NCI-H187 treated with DMSO at 0.1 percent for 48 hours (cell line): ENCODE measurements around the gene ABCA7.
A peak's percentile ranks its signal among the peaks of the same experiment; 100 is the strongest.

Experiments
- DNase-seq: peaks from one replicate; lab custom pipeline; 2025; lab: John Stamatoyannopoulos, UW

ABCA7 gene, protein sequence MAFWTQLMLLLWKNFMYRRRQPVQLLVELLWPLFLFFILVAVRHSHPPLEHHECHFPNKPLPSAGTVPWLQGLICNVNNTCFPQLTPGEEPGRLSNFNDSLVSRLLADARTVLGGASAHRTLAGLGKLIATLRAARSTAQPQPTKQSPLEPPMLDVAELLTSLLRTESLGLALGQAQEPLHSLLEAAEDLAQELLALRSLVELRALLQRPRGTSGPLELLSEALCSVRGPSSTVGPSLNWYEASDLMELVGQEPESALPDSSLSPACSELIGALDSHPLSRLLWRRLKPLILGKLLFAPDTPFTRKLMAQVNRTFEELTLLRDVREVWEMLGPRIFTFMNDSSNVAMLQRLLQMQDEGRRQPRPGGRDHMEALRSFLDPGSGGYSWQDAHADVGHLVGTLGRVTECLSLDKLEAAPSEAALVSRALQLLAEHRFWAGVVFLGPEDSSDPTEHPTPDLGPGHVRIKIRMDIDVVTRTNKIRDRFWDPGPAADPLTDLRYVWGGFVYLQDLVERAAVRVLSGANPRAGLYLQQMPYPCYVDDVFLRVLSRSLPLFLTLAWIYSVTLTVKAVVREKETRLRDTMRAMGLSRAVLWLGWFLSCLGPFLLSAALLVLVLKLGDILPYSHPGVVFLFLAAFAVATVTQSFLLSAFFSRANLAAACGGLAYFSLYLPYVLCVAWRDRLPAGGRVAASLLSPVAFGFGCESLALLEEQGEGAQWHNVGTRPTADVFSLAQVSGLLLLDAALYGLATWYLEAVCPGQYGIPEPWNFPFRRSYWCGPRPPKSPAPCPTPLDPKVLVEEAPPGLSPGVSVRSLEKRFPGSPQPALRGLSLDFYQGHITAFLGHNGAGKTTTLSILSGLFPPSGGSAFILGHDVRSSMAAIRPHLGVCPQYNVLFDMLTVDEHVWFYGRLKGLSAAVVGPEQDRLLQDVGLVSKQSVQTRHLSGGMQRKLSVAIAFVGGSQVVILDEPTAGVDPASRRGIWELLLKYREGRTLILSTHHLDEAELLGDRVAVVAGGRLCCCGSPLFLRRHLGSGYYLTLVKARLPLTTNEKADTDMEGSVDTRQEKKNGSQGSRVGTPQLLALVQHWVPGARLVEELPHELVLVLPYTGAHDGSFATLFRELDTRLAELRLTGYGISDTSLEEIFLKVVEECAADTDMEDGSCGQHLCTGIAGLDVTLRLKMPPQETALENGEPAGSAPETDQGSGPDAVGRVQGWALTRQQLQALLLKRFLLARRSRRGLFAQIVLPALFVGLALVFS (N-terminal part only)

DNA sequence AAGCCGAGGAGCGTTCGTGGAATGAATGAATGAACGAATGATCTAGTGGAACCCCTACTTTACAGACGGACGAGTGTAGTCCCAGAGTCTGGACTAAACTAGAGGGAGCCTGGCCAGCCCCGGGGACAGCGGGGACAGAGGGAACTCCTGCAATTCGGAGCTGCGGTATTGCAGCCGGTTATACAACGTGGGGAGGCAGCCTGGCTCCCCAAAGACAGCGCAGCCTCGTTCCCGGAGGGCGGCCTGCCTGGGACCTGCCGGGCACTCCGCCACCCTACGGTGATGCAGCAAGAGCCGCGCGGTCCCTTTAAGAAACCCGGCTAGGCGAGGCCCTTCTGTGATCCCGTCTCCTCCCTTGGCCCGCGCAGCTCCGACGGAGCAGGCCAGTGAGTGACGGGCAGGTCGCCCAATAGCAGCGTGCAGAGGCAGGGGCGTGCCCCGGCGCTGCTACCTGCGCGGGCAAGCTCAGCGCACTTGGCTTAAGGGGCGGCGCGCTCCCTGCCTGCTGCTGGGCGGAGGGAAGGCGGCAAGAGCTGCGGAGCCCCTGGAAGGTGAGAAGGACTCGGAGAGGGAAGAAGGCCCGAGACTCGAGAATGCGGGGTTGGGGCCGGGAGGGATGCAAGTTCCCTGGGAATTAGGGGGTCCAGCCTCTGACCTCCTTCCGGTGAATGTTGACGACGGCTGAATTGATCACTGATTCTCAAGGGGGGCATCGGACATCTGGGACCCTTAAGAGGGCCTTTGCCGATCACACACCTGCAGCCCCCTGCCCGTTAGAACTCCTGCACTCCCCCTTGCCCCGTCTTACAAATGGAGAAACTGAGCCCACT, at the start of gene ABCA7:
ABCA7 (plus strand) TSS at position 462 of the 830 bp plus-strand sequence. CDS start 1,255 bp downstream, outside the sequence.
- DNase-seq = peak; percentile 95

DNA sequence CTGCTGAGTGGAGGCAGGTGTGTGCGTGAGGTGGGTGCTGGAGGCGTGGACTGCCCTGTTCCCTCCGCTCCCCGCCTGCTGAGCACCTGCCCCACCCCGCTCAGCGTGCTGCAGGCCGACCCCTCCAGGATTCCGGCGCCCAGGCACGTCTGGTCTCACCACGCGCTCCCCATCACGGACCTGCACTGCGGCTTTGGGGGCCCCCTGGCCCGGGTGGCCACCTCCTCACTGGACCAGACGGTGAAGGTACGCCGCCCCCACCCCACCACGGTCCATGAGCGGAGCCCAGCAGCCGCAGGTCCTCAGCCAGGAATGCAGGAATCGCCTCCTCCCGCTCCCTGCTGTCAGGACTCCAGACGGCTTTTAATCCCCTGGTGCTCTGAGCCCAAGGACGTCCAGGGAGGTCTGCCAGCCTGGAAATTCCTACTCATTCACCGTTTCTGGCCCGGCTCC, 49.8 kb upstream of the ABCA7 start:
- DNase-seq = no peak

DNA sequence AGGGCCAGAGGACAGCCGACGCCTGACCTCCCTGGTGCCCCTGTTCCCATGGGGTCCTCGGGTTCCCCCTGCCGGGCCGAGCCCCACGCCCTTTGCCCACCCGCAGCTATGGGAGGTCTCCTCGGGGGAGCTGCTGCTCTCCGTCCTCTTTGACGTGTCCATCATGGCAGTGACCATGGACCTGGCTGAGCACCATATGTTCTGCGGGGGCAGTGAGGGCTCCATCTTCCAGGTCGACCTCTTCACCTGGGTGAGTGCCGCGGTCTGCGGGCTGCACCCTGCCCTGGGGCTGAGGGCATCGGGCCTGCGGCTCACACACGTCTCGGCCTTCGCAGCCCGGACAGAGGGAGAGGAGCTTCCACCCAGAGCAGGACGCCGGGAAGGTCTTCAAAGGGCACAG, 49.2 kb upstream of the ABCA7 start:
- no peak for DNase-seq

DNA sequence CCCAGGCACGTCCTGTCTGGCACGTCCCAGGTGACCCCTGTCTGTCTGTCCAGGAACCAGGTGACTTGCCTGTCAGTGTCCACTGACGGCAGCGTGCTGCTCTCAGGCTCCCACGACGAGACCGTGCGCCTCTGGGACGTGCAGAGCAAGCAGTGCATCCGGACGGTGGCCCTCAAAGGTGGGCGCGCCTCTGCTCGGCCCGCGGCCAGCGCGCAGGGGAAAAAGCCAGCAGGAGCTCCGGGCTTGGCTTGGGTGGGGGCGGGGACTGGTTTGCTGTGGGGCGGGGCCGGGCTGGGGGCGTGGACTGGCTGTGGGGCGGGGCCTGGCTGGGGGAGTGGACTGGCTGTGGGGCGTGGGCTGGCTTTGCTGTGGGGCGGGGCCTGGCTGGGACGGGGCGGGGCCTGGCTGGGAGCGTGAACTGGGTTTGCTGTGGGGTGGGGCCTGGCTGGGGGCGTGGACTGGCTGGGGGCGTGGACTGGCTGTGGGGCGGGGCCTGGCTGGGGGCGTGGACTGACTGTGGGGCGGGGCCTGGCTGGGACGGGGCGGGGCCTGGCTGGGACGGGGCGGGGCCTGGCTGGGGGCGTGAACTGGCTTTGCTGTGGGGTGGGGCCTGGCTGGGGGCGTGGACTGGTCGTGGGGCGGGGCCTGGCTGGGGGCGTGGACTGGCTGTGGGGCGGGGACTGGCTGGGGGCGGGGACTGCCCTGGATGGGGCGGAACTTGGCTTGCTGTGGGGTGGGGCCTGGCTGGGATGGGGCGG, 48.6 kb upstream of the ABCA7 start:
- no peak for DNase-seq

DNA sequence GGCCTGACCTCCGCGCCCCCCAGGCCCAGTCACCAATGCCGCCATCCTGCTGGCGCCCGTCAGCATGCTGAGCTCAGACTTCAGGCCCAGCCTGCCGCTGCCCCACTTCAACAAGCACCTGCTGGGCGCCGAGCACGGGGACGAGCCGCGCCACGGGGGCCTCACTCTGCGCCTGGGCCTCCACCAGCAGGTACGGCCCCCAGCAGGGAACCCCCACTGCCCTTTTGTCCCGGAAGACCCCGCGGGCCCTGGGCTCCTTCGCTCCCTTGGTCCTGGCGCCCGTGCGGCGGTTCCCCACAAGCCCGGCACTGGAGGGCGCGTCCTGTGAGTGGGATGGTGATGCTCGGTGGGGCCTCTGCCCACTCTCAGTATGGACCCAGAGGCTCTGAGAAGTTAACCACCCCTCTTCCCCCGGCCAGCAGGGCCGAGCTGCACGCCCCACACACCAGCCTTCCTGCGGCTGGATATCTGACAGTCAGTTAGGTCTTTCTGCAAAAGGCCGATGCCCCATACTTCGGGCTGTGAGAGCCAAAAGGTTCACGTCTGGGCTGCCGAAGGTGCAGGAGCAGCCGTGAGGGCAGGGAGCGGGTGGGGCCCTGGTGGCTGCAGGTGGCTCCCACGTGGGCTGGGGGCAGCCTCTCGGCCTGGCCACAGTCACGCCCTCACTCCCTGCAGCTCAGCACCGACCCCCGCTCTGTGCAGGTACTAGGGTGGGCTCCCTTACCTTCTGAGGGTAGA, 47.8 kb upstream of the ABCA7 start:
- no peak for DNase-seq

DNA sequence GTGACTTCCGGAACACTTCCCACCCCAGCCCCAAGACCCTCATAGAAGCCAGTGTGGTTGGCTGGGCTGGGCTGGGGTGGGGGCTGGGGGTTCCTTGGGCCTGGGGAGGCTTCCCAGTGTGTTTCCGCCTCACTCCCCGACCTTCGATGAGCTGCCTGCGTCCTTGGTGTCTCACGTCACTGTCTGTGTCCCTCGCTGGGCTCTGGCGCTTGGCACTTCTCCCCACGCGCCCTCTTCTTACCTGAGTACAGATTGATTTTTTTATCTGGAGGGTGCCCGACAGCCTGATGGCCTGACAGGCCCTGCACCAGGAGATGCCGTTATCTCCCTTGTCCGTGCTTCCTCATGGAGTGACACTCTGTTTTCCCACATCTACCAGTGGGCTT, 47.2 kb upstream of the ABCA7 start:
- no peak for DNase-seq

DNA sequence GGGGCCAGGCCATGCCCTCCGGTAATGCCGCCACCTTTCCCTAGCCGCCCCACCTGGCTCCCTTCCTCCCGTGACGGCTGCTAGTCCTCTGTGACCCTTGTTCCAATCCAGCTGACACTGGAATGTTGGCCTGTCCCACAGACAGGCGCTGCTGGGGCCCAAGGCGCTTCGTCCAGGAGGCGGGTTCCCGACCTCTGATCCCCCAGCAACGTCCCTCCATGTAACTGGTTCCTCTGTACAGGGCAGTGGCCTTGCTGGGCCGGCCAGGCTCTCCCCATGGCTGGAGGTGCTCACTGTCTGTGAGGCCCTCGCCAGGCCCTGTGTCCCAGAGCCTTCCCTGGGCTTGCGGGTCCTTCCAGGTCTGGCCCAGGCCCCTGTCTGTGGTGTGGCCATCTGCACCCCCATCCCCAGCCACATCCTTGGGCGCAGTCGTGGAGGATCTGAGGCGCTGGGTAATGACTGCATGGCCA, 46.5 kb upstream of the ABCA7 start:
- no peak for DNase-seq

DNA sequence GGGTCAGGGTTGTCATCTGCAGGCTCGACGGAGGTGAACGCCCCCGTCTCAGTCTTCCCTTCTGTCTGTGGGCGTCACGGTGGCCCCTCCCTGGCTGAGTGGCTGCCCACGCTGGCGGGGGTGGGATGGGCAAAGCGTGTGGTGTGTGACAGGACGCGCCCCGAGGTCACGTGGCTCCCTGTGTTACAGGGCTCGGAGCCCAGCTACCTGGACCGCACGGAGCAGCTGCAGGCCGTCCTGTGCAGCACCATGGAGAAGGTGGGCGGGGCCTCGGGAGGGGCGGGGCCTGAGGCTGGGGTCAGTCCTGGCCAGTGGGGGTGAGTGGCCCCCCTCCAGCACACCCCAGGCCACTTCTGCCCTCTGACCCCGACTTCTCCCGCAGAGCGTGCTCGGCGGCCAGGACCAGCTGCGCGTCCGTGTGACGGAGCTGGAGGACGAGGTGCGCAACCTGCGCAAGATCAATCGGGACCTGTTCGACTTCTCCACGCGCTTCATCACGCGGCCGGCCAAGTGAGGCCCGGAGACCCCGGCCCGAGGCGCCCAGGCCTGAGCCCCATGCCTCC, 46.0 kb upstream of the ABCA7 start:
- DNase-seq = no peak

DNA sequence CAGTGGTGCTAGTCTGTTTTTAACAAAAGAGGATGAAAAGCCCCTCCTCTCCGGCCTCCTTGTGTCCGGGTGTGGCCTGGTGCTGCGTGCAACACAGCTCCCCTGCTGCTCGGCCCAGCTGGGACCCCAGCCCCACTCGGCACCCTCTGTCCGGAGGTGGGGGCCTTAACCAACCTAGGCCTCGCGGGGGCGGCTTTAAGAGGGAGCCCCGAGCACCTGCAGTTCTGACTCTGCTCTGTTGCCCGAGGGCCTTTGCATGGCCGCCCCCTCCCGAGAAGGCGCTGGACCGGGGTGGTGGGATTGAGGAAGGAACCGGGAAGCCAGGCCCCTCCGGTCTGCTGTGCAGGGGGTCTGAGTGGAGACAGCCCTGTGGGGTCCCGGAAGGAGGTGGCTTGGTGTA, 45.4 kb upstream of the ABCA7 start:
- no peak for DNase-seq

DNA sequence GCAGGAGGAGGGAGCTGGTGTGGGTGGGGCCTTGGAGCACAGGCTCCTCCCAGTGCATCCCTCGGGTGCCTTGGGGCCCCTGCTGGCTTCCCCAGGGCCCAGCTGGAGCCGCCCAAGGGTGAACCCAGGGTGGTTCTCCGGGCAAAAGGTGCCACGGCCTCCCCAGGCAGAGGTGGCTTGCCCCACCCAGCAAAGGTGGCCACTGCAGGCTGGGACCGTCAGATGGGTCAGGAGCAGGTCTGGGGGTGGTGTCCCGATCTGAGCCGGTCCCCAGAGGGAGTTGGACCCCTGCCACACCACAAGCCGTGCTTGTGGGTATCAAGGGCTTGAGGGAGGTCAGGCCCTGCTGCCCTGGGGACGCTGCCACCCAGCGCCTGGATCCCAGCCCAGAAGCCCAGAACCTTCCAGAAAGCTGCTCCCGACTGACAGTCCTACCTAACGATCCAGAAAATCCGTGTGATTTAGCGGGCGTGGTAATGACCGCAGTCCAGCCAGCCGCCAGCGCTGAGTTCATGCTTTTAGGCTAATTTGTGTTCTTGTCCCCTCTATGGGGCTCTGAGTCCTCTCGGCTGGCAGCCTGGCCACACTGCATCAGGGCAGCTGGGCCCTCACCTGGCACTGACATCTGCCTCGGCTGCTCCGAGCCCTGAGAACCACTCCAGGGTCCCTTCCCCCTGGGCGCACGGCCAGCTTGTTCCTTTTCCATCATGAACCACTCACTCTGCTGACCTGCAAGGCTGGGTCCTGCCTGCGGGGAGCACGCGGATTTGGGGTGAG, 44.7 kb upstream of the ABCA7 start:
- DNase-seq = no peak

DNA sequence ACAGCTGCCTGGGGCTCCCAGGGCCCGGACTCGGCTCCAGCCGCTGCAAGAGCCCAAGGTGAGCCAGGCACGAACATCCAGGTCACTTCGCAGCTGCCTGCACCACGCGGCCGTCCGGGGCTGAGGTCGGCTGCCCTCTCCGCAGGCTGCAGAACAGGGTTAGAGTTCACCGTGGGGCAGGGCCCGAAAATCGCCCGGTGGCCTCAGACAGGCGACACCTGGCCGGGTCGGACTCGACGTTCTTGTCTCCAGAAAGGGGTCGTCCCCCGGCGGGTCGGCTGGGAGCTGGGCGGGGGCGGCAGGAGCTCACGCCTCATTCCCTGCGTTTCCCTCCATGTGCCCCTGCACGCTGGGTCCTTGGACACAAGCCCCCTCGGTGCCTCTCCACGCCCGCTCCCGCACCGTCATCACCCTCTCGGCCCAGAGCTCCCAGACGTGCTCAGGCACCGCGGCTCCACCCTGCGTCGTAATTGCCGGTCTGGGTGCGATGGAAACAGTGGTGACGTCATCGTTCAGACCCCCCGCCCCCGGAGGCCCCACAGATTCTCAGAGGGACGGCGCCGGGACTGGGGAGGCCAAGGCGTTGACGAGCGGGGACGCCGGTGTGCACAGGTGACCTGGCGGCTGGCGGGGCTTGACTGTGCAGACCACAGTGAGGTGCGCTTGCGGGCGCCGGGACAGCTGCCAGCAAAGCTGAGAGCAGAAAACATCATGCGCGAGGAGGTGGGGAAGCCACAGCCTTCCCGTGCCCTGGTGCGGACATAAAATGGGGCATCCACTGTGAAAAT, 43.7 kb upstream of the ABCA7 start:
- no peak for DNase-seq

DNA sequence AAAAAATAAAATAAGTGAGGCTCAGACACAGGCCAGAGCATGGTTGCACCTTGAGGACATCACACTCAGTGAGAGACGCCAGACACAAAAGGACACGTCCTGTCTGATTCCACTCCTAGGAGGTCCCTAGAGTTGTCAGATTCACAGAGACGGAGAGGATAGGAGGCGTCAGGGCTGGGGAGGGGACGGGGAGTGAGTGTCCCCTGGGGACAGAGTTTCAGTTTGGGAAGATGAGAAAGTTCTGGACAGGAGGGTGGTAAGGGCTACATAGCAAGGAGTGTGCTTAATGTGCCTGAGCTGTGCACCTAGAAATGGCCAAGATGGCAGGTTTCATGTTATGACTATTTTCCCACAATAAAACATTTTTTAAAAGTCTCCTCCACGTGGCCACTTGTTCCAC, 41.8 kb upstream of the ABCA7 start:
- no peak for DNase-seq

DNA sequence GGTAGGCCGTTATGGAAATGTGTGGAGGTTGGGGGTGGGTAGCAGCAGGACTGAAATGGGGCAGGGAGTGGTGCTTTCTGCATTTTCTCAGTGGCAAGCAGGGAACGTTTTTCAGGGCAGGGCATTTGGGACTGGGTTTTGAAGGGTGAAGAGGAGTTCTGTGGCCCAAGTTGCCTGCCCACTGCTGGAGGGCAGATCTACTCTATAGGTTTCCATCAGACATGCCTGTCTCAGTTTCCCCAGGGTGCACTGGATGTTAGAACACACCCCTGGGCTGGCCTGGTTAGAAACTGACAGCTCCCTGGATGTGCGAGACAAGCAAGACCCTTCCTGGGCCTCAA, 40.6 kb upstream of the ABCA7 start:
- DNase-seq = no peak

DNA sequence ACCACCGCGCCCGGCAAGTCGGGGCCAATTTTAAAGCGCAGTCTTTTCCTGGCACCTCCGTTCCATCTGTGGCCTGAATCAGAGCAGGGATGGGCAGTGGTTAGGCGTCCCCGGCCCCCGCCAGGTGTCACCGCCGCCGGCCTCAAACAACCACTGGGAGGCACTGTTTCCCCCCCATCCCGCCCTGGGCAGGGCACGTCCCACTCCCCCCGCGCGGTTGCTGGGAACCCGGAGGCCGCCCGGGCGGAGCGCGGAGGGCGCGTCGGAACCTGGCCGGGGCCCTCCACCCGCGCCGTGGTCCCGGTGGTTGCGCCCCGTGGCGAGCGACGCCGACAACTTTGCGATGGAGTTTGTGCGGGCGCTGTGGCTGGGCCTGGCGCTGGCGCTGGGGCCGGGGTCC, 39.8 kb upstream of the ABCA7 start, which contains the start of gene GRIN3B:
GRIN3B (plus strand) TSS at position 325 of the 400 bp plus-strand sequence; CDS start at position 344, 19 bp downstream.
- DNase-seq = no peak

DNA sequence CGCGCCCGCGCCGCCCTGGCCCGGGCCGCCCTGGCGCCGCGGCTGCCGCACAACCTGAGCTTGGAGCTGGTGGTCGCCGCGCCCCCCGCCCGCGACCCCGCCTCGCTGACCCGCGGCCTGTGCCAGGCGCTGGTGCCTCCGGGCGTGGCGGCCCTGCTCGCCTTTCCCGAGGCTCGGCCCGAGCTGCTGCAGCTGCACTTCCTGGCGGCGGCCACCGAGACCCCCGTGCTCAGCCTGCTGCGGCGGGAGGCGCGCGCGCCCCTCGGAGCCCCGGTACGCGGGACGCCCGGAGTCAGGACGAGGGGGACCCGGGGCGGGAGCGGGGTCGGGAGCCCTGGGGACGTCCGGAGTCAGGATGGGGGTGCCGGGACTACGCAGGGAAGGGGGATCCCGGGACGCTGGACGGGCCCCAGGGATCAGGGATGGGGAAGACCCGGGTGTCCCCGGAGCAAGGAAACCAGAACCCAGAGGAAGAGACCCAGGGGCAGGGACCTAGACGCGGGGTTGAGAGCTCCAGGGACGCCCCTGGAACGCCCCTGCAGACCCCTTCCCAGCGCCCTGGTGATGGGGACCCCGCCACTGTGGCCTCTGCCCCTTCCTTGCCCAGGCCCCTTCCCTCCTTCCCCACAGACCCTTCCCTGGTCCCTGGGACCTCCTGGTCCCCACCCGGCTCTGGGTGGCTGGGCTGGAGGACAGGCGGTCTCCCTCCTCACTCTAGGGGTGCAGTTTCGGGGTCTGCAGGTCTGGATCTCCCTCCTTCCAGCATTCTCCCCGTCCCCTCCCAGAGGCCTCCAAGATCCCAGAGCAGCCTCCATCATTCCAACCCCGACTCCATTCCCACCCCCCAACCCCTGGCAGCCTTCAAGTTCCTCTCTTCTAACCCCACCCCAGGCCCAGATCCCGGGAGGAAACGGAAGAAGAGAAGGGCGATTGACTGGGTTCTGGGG, 39.0 kb upstream of the ABCA7 start:
- no peak for DNase-seq

DNA sequence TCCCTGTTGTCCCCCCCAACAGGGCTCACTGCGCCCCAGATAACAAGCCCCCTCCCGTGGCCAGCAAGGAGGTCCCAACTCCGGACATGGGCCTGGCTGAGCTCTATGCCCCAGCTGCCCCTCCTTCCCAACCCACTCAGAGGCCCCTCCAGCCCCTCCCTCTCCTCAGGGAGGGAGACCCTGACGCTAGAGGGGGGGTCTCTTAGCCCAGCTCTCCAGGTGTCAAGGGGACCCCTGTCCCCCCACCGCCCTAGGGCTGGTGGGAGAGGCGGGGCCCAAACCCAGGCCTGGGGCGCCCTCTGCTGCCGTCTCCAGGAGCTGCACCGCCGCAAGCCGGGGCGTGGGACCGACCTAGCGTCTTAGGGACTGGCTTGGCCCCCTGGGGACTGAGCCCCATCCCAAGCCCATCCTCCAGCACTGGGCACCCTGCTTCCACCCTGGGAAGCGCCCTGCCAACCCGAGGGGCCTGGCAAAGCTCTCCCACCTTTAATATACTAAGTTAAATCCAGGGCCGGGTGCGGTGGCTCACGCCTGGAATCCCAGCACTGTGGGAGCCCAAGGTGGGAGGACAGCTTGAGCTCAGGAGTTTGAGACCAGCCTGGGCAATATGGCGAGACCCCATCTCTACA, 38.3 kb upstream of the ABCA7 start:
- no peak for DNase-seq
